Fibroblast of skin of left biceps (primary cell): ENCODE results near the gene C5AR2.
"Not testable (repeated sequence)": the region's sequence is repeated elsewhere in the genome, so short reads cannot be mapped to it uniquely, and the experiment has no call there.

Experiments used
- DNase-seq, 2 experiments: peaks; one replicate each; pipeline ENCODE4 v3.0.0-alpha.2; 2013; ENCODE audit warnings: low read depth in 2 of 2

The C5AR2 gene

GRCh38 chr19:47386582-47386981, 54.6 kb downstream of the C5AR2 start:
- DNase-seq = not testable (repeated sequence)

- not testable (repeated sequence) for DNase-seq
Observed at GRCh38 chr19:47387623-47388022, 55.6 kb downstream of the C5AR2 start.

- DNase-seq = not testable (repeated sequence)
Observed at GRCh38 chr19:47388721-47389120, 56.7 kb downstream of the C5AR2 start.

GRCh38 chr19:47389150-47389556, 57.2 kb downstream of the C5AR2 start:
- DNase-seq = no peak

- DNase-seq = no peak
Observed at GRCh38 chr19:47390533-47391488, 58.8 kb downstream of the C5AR2 start.

- DNase-seq = peak; percentile 21
Observed at GRCh38 chr19:47391510-47392223, 59.7 kb downstream of the C5AR2 start.
